ENCODE results near the gene RTN4RL1. TPM values are rescaled to one million over a fixed set of nuclear protein-coding genes. Genes with fewer than 3 reads are reported as not detected.

RTN4RL1 gene
- total RNA-seq, 2 donors from 2014 or later = 5.4 to 8.0 TPM

DNA sequence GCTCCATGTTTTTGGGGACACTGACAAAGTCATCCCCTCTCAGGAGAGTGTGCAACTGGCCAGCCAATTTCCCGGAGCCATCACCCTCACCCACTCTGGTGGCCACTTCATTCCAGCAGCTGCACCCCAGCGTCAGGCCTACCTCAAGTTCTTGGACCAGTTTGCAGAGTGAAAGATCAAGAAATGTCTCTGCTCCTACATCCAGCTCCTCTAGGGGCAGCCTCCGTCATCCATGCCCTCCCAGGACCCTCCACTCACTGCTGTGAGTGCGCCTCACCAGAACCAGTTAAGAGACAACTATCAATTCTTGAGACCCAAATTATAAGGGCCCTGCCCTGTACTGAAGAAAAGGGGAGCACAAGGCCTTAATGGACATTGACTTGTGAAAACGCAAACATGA is 17.8 kb upstream of the RTN4RL1 start:
- H3K27ac ChIP-seq = peak overlapping the region; percentile 70 to 83
- H3K4me3 ChIP-seq = peak overlapping the region; percentile 92
- no peaks in the 10 kb centered on the region for H3K27me3 ChIP-seq (replicated peaks; ENCODE audit: insufficient read depth)
- no peaks in the 10 kb centered on the region for H3K36me3 ChIP-seq
- no peak for ATAC-seq (ENCODE audit: insufficient number of reproducible peaks, low FRiP score, low read depth)
- H3K9me3 ChIP-seq = no peaks in the 10 kb centered on the region
- peaks cover 10 to 29% of the 10 kb centered on the region in 2 donors for H3K4me1 ChIP-seq (ENCODE audit: control insufficient read depth in 1 of 2, low read depth in 2 of 2)
- DNase-seq (ENCODE audit: low spot score) = no peak
- TF ChIP-seq, protein P1, sequence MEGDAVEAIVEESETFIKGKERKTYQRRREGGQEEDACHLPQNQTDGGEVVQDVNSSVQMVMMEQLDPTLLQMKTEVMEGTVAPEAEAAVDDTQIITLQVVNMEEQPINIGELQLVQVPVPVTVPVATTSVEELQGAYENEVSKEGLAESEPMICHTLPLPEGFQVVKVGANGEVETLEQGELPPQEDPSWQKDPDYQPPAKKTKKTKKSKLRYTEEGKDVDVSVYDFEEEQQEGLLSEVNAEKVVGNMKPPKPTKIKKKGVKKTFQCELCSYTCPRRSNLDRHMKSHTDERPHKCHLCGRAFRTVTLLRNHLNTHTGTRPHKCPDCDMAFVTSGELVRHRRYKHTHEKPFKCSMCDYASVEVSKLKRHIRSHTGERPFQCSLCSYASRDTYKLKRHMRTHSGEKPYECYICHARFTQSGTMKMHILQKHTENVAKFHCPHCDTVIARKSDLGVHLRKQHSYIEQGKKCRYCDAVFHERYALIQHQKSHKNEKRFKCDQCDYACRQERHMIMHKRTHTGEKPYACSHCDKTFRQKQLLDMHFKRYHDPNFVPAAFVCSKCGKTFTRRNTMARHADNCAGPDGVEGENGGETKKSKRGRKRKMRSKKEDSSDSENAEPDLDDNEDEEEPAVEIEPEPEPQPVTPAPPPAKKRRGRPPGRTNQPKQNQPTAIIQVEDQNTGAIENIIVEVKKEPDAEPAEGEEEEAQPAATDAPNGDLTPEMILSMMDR (IDR thresholded peaks at IDR 0.05) = no peak

DNA sequence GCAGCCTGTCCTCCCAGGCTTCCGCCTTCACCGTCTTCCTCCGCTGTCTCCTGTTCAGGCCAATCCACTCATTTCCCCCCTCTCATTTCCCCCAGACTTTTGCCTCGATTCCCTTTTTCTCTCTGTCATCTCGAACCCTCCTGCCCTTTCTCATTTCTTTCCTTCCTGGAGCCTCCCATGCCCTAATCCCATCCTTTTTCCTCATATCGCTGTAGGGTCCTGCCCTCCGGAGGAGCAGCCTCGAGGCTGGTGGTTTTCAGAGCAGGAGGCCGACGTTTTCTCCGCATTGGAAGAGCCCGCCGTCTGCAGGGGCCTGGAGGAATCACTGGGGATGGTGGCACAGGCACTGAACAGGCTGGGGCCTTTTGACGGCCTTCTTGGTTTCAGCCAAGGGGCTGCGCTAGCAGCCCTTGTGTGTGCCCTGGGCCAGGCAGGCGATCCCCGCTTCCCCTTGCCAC is 17.3 kb upstream of the RTN4RL1 start:
- ATAC-seq (ENCODE audit: insufficient number of reproducible peaks, low FRiP score, low read depth) = no peak
- DNase-seq (ENCODE audit: low spot score) = no peak

DNA sequence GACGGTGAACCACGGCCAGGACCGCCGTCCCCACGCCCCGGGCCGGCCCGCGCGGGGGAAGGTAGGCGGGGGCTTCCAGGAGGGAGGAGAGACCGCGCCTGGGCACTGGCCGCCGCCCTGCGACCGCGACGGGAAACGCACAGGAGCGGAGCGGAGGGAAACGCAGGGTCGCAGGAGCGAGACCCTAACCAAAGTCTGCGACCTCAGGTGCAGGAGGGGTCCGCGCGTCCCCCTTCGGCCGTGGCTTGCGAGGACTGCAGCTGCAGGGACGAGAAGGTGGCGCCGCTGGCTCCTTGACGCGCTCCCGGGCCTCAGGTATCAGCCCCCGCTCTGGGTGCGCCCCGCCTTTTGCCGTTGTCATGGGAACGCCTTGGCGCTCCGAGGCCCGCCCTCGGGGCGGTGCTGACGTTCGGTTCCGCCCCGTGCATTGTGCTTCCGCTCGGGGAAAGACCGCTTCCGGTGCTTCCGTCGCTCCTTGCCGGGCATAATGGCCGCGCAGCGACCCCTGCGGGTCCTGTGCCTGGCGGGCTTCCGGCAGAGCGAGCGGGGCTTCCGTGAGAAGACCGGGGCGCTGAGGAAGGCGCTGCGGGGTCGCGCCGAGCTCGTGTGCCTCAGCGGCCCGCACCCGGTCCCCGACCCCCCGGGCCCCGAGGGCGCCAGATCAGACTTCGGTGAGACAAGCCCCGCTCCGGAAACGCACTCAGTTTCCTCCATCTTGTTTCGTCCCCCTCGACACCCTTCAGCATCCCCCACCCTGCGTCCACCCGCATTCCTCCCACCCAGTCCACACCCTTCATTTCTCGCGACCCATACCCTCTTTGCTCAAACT is 16.6 kb upstream of the RTN4RL1 start, which contains the start of gene OVCA2:
Gene OVCA2 (plus strand): TSS at position 462 of the 829 bp plus-strand sequence. CDS start 26 bp downstream, at position 488.
- Histone ChIP-seq H3K9me3 (no peaks in the 10 kb centered on the region), H3K27me3 (replicated peaks; ENCODE audit: insufficient read depth) (no peaks in the 10 kb centered on the region), H3K27ac (peak within 1 kb of the TSS; percentile 70 to 83), H3K4me3 (peak within 1 kb of the TSS; percentile 92), H3K4me1 (ENCODE audit: control insufficient read depth in 1 of 2, low read depth in 2 of 2) (peaks cover 10 to 29% of the 10 kb centered on the region in 2 donors), H3K36me3 (peaks cover 4% of the 10 kb centered on the region)
- DNase-seq (ENCODE audit: low spot score) (peak; percentile 70), ATAC-seq (ENCODE audit: insufficient number of reproducible peaks, low FRiP score, low read depth) (peak; percentile 77)
- TF ChIP-seq, protein P1 (IDR thresholded peaks at IDR 0.05) = peak; percentile 26

More for the DNA sequence above, 17.3 kb upstream of the RTN4RL1 start:
- Histone ChIP-seq H3K27me3 (replicated peaks; ENCODE audit: insufficient read depth) (no peaks in the 10 kb centered on the region), H3K4me3 (peak overlapping the region; percentile 92), H3K27ac (peak overlapping the region; percentile 70 to 83), H3K4me1 (ENCODE audit: control insufficient read depth in 1 of 2, low read depth in 2 of 2) (peaks cover 10 to 29% of the 10 kb centered on the region in 2 donors), H3K9me3 (no peaks in the 10 kb centered on the region), H3K36me3 (no peaks in the 10 kb centered on the region)
- TF ChIP-seq, protein P1 (IDR thresholded peaks at IDR 0.05) = no peak

DNA sequence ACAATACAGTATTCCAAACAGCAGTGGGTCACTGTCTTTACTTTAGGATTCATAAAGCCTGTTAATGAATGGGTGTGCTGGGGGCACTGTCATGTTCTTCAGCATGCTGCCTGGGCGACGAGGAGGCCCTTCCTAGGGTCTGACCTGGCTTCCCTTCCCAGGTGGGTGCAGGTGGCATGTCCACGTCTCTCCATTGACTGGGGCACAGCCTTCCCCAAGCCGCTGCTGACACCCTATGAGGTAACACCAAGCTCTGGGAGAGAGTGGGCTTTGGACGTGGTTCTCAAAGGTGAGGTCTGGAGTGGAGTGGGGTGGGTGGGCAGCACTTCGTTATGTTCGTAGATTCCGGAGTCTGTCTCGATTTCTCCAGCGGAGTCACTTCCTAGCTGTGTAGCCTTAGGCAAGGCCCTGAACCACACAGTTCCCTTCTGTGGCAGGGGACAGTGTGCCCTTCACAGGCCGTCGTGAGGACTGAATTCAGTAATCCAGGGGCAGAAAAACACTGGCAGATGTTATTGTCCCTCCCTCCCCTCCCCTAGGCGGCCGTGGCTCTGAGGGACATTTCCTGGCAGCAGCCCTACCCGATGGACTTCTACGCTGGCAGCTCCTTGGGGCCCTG is 15.9 kb upstream of the RTN4RL1 start:
- TF ChIP-seq, protein P1 (IDR thresholded peaks at IDR 0.05) = no peak

DNA sequence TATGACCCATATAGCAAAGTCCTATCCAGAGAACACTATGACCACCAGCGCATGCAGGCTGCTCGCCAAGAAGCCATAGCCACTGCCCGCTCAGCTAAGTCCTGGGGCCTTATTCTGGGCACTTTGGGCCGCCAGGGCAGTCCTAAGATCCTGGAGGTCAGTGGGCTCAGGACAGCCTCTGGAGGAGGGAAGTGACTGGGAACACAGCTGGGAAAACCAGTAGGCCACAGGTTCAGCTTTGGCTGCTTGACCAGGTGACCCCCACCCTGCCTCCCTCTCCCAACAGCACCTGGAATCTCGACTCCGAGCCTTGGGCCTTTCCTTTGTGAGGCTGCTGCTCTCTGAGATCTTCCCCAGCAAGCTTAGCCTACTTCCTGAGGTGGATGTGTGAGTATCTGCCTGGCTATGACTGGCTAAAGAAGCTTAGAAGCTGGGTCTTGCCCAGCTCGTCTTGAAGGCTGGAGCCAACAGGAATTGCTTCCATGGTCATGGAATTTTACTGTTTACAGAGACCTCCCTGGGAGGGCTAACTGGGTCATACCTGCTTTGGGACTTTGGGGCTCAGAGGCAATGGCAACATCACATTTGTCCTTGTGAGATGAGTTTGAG is 15.2 kb upstream of the RTN4RL1 start:
- H3K36me3 ChIP-seq = peaks cover 14% of the 10 kb centered on the region

More for the DNA sequence above, 15.9 kb upstream of the RTN4RL1 start:
- peak overlapping the region; percentile 37 to 83 for H3K27ac ChIP-seq
- peaks cover 10 to 29% of the 10 kb centered on the region in 2 donors for H3K4me1 ChIP-seq (ENCODE audit: control insufficient read depth in 1 of 2, low read depth in 2 of 2)
- H3K27me3 ChIP-seq (replicated peaks; ENCODE audit: insufficient read depth) = no peaks in the 10 kb centered on the region
- H3K36me3 ChIP-seq = peaks cover 11% of the 10 kb centered on the region
- no peaks in the 10 kb centered on the region for H3K9me3 ChIP-seq
- peak overlapping the region; percentile 92 for H3K4me3 ChIP-seq
- no peak for DNase-seq (ENCODE audit: low spot score)
- no peak for ATAC-seq (ENCODE audit: insufficient number of reproducible peaks, low FRiP score, low read depth)

More for the DNA sequence above, 15.2 kb upstream of the RTN4RL1 start:
- TF ChIP-seq, protein P1 (IDR thresholded peaks at IDR 0.05) = no peak
- H3K4me3 ChIP-seq = no peak overlapping the region
- no peak overlapping the region for H3K27ac ChIP-seq
- peaks cover 10 to 29% of the 10 kb centered on the region in 2 donors for H3K4me1 ChIP-seq (ENCODE audit: control insufficient read depth in 1 of 2, low read depth in 2 of 2)
- H3K9me3 ChIP-seq = no peaks in the 10 kb centered on the region
- no peak for DNase-seq (ENCODE audit: low spot score)
- no peak for ATAC-seq (ENCODE audit: insufficient number of reproducible peaks, low FRiP score, low read depth)
- H3K27me3 ChIP-seq (replicated peaks; ENCODE audit: insufficient read depth) = no peaks in the 10 kb centered on the region
